Activated T-helper 17 cell treated with anti-CD3 and anti-CD28 coated beads, Interleukin-2, amount 50 U/mL, for 72 hours (primary cell): ENCODE measurements around the gene CEACAM4. TPM values are rescaled to one million over a fixed set of nuclear protein-coding genes. Genes with fewer than 3 reads are reported as not detected.

ENCODE experiments used
- ATAC-seq: fragments of 150-1000 bp; cut with Tn5 transposase; replicated peaks from 2 replicates; pipeline ENCODE4 v1.10.0; 2021; ENCODE audit warnings: mild to moderate bottlenecking, moderate library complexity
- H3K27ac Mint-ChIP-seq: one replicate; pipeline ENCODE4 v1.8.0; 2022; ENCODE audit warnings: mixed read lengths
- H3K27me3 Mint-ChIP-seq: one replicate; pipeline ENCODE4 v1.8.0; 2022; ENCODE audit warnings: mixed read lengths
- H3K36me3 Mint-ChIP-seq: one replicate; pipeline ENCODE4 v1.8.0; 2022; ENCODE audit warnings: low read depth, mild to moderate bottlenecking, mixed read lengths
- H3K4me1 Mint-ChIP-seq: one replicate; pipeline ENCODE4 v1.8.0; 2022; ENCODE audit warnings: mixed read lengths
- H3K4me3 Mint-ChIP-seq: one replicate; pipeline ENCODE4 v1.8.0; 2022; ENCODE audit warnings: mild to moderate bottlenecking, mixed read lengths
- H3K9me3 Mint-ChIP-seq: one replicate; pipeline ENCODE4 v1.8.0; 2022; ENCODE audit warnings: mixed read lengths
- total RNA-seq, 2 donors: library from RNA; stranded (reverse); gene quantifications; one replicate each; pipeline ENCODE4 v1.2.3, GENCODE V29; 2022

Gene CEACAM4
- total RNA-seq, 2 donors from 2014 or later = not detected

DNA sequence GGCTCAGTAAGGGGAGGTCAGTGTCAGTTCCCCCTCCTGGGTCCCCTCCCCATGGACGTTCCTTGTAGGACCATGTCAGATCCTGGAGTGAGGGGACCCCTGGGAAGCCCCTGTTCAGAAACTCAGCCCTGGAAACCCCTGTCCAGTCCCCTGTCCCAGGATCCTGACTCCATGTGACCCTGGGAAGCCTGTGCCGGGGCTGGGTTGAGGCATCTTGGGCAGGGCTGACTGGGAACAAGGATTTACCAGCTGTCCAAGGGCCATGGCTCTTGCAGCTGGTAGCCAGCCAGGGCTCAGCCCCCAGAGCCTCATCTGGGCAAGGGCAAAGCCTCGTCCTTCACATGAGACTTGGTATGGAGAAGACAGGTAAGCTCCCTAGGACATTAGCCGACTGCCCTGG lies 25.1 kb downstream of the CEACAM4 start:
- H3K27me3 Mint-ChIP-seq = no peaks in the 10 kb centered on the region
- H3K9me3 Mint-ChIP-seq = no peaks in the 10 kb centered on the region
- peaks cover 5% of the 10 kb centered on the region for H3K4me1 Mint-ChIP-seq
- no peak overlapping the region for H3K4me3 Mint-ChIP-seq
- no peaks in the 10 kb centered on the region for H3K36me3 Mint-ChIP-seq
- no peak overlapping the region for H3K27ac Mint-ChIP-seq
- ATAC-seq = no peak

DNA sequence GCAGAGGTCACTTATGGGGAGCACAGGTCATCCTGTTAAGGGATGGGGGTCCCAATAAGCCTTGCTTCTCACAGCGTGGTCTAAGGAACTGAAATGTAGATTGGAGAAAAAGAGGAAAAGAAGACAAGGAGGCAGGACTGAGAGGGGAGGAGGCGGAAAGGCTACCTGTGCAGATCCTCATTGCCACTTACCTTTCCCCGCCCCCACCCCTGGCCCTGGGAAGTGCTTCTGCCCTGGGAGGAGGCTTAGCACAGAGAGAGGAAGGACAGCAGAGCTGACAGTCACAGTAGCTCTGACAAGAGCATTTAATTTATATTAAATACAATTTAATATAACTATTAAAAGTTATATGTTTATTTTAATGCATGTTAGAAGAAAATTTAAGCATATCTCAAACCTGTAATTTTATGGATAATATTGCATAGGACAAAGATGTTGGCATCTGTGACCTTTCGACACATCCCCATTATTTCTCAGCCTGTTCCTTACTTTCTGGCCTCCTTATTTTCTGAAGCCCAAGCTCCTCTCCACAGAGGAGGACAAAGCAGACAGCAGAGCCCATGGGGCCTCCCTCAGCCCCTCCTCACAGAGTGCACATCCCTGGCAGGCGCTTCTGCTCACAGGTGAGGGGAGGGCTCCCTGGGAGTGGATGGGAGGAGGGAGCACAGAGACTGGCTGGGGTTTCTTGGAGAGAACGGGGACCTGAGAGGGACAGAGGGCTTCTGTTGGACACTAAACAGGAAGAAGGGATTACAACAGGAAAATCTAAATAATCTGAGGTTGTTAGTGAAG lies 27.5 kb downstream of the CEACAM4 start:
- Mint-ChIP-seq H3K27ac (no peak overlapping the region), H3K27me3 (no peaks in the 10 kb centered on the region), H3K4me1 (peaks cover 12% of the 10 kb centered on the region), H3K36me3 (no peaks in the 10 kb centered on the region), H3K4me3 (no peak overlapping the region), H3K9me3 (no peaks in the 10 kb centered on the region)
- no peak for ATAC-seq

DNA sequence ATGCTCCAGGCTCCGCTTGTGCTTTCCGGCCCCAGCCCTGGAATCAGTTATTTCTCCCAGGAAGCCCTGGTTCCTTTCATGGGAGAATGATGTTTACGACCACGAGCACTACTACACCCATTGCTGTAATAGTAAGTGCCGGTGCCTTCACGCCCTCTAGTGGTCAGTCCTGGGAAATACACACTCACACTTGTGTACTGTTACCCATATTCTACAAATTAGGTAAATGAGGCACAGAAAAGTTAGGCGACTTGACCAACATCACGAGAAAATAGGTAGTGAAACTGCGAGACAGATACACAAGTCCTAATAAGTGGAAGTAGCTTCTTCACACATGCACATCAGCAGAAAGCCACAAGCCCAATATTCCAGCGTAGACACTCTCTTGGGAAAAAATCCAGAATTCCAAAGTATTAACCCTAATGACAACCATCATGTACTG lies 29.3 kb downstream of the CEACAM4 start:
- H3K4me3 Mint-ChIP-seq = peak overlapping the region; percentile 24

DNA sequence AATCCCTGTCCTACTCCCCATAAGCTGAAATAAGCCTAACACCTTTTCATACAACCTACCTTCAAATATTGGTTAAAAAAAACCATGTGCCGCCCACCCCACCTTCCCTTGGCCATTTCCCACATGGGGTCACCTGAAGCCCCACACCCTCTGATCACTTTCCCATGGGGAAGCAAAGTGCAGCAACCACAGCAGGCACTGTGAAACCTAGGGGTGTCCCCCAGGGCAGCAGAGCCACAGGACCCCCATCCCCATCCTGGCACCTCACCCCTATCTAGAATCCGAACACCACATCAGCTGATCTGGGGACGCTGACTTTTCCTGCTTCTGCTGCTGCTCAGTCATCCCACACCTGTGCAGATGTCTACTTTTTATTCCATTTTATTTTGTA lies 31.0 kb downstream of the CEACAM4 start:
- H3K4me3 Mint-ChIP-seq = no peak overlapping the region
- H3K36me3 Mint-ChIP-seq = no peaks in the 10 kb centered on the region
- H3K27ac Mint-ChIP-seq = no peak overlapping the region
- peaks cover 12% of the 10 kb centered on the region for H3K4me1 Mint-ChIP-seq
- no peaks in the 10 kb centered on the region for H3K27me3 Mint-ChIP-seq
- ATAC-seq = no peak
- no peaks in the 10 kb centered on the region for H3K9me3 Mint-ChIP-seq

More for the DNA sequence above, 29.3 kb downstream of the CEACAM4 start:
- no peaks in the 10 kb centered on the region for H3K36me3 Mint-ChIP-seq
- H3K9me3 Mint-ChIP-seq = no peaks in the 10 kb centered on the region
- no peaks in the 10 kb centered on the region for H3K27me3 Mint-ChIP-seq
- peak; percentile 85 for ATAC-seq
- H3K4me1 Mint-ChIP-seq = peaks cover 12% of the 10 kb centered on the region
- H3K27ac Mint-ChIP-seq = no peak overlapping the region

DNA sequence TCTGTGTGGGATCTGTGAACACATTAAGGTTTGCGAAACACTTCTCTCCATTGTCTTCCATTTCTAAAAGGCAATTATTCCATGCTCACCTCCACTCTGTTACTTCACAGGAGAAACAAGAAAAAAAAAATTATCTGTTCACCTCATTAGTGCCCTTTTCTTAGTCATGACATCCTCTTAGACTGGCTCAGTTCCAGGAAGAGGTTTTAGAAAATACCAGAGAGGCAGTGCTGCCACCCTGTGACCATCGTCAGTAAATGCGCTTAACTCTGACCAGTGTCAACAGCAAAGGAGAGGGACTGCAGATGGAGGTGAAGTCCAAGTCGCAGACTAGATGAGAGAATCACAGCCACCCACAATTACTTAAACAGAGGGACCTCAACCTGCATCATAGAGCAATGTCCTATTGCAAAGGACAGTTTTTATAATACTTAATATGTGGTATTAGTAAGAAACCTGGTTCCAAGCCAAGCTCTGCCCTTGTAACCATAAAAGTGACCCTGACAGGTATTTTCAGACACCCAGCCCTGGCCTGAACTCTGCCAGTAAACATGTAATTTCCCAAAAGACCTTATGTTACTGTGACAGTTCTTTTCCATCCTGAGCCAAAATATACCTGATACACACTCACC lies 31.5 kb downstream of the CEACAM4 start:
- H3K27me3 Mint-ChIP-seq = no peaks in the 10 kb centered on the region
- peaks cover 12% of the 10 kb centered on the region for H3K4me1 Mint-ChIP-seq
- no peak overlapping the region for H3K4me3 Mint-ChIP-seq
- no peaks in the 10 kb centered on the region for H3K9me3 Mint-ChIP-seq
- H3K36me3 Mint-ChIP-seq = no peaks in the 10 kb centered on the region
- ATAC-seq = peak; percentile 93
- no peak overlapping the region for H3K27ac Mint-ChIP-seq

DNA sequence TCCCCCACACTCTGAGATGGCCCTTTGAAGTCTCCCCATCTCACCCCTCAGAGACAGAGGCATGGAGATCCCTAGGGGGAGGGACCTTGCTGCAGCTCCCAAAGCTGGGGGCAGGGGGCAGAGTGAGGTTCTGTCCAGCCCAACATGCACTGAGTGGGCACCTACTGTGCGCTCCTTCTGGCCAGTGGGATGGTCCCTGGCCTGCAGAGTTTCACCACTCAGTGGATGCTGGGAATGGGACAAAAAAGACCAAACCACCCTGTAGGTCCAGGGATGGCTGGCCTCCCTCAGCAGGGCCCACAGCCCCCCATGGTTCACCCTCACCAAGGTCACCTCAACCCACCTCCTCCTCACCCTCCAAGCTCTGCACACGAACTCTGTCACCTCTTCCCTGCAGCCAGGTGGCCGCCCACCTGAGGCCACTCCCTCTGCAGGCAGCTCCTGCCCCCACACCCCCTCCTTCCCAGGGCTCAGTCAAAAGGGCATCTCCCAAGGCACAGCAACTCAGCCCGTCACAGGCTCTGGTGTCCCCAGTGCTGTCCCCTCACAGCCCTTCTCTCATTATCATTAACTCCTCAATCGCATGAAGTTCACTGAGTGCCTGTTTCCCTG lies 34.8 kb downstream of the CEACAM4 start:
- H3K27ac Mint-ChIP-seq = no peak overlapping the region
- no peak for ATAC-seq
- no peaks in the 10 kb centered on the region for H3K9me3 Mint-ChIP-seq
- H3K36me3 Mint-ChIP-seq = peaks cover 3% of the 10 kb centered on the region
- no peaks in the 10 kb centered on the region for H3K27me3 Mint-ChIP-seq
- no peak overlapping the region for H3K4me3 Mint-ChIP-seq
- H3K4me1 Mint-ChIP-seq = peaks cover 13% of the 10 kb centered on the region

DNA sequence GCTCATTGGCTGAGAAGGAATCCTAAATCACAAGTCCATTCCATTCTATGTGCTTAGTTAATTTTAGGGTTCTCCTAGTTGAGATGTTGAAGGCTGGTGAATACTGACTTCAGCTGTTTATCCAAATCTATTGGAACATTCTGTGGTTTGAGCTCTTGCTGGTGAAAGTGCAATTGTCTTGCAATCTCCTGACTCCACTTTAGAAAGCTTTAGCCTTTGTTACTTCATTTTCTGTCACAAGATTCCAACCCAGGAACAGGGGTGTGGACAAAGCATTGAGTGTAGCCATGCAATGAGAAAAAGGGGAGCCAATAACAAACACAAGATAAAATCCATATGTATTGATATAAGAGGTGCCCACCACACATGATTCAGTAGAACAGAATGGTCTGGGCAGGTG lies 35.9 kb downstream of the CEACAM4 start:
- Mint-ChIP-seq H3K36me3 (peaks cover 11% of the 10 kb centered on the region), H3K27me3 (no peaks in the 10 kb centered on the region), H3K4me1 (peaks cover 13% of the 10 kb centered on the region), H3K9me3 (no peaks in the 10 kb centered on the region), H3K4me3 (no peak overlapping the region), H3K27ac (no peak overlapping the region)
- no peak for ATAC-seq

DNA sequence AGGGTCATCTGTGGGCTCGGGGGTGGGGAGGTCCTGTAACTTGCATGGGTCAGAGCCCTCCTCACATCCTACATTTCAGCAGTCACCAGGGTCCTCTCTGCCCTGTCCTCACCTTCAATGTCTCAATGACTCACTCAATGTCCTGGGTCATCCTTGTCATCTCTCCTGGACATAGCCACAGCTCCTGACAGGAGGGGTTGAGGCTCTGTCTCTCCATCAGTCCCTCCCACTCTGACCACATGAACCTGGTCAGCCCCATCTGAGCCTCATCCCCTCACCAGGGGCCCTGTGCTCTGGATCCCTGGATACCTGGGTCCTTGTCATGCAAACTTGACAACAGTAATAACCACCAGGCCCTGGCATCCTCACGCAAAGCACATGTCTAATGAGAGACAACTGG lies 37.5 kb downstream of the CEACAM4 start:
- Mint-ChIP-seq H3K27me3 (no peaks in the 10 kb centered on the region), H3K27ac (peak overlapping the region; percentile 10), H3K36me3 (peaks cover 27% of the 10 kb centered on the region), H3K9me3 (no peaks in the 10 kb centered on the region), H3K4me1 (peaks cover 5% of the 10 kb centered on the region), H3K4me3 (no peak overlapping the region)
- ATAC-seq = no peak

DNA sequence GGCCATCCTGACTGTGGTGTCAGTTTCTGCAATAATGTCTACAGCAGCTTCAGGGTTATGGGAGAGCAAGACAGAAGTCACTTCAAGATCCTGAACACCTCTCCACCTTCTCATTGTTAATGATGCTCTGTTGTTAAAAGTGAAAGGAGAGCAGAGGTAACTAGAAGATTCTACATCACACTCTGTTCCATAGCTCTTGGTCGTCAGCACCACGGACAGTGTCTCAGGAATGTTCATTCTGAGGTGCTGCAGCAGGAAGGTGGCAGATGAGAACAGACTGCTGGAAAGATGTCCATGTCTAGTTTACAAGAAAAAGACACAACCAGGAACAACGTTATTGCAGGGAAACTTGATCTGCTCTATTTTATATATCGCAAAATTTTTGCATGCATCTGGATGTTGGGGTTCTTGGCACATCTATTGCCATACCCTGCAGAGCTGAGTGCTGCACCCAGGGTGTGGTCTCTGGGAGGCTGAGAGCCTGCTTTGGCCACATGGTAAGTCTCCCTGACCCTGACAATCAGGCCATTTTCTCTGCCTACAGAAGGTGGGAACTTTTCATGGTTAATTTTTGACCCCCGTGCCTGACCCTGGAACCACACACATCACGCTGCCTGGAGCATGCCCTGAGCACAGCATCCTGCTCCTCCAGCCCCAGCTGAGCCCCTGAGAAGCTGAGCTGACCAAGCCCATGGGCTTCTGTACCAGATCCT lies 38.2 kb downstream of the CEACAM4 start:
- Mint-ChIP-seq H3K4me3 (no peak overlapping the region), H3K36me3 (peaks cover 34% of the 10 kb centered on the region), H3K27me3 (no peaks in the 10 kb centered on the region), H3K27ac (peak overlapping the region; percentile 34), H3K9me3 (no peaks in the 10 kb centered on the region), H3K4me1 (peaks cover 5% of the 10 kb centered on the region)
- ATAC-seq = no peak

DNA sequence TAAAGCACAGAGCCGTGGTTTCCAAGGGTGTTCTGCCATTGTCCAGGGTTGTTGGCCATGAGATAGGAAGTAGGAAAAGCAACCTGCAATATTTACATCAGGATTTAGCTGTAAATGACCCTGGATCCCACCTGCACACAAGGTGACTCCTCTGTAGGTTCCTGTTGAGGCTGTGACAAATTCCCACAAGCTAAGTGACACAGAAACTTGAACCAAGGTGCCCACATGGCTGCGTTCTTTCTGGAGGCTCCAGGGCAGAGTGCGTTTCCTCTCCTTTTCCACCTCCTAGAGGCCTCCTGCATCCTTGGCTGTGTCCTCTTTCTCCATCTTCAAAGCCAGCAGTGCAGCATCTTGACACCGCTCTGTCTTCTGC lies 39.0 kb downstream of the CEACAM4 start:
- Mint-ChIP-seq H3K4me1 (peaks cover 5% of the 10 kb centered on the region), H3K4me3 (no peak overlapping the region), H3K27ac (peak overlapping the region; percentile 34), H3K36me3 (peaks cover 42% of the 10 kb centered on the region), H3K9me3 (no peaks in the 10 kb centered on the region), H3K27me3 (no peaks in the 10 kb centered on the region)
- no peak for ATAC-seq

DNA sequence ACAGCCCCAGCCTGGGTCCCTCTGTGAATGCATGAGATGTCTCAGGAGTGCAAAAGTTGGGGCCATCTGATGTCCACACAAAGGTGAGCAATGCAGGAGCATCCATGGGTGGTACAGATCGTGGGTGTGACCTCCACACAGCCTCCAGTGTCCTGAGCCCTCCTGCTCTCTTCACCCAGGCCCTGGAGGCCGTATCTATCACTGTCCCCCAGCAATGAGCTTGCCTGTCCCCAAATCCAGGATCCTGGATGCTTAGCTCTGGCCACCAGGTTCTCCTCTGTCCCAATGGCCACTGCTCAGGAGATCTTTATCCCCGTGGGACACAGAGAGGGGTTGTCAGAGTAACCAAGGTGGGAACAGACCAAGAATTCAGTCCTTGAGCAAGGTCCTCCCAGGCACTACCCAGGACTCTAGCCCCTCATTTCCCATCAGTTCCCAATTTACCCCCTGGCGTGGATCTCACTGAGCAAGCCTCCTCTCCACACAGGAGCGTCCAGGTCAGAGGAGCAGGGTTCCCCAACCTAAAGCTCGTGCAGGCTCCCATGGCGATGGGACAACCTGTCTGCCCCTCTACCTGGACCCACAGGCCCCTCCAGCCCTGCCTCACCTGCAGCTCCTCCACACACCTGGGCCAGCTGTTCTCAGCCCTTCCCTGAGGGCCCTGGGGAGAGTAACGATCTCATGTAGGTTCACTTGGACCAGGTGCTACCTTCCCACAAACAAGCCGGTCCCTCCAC lies 39.6 kb downstream of the CEACAM4 start:
- Mint-ChIP-seq H3K27ac (no peak overlapping the region), H3K27me3 (no peaks in the 10 kb centered on the region)

DNA sequence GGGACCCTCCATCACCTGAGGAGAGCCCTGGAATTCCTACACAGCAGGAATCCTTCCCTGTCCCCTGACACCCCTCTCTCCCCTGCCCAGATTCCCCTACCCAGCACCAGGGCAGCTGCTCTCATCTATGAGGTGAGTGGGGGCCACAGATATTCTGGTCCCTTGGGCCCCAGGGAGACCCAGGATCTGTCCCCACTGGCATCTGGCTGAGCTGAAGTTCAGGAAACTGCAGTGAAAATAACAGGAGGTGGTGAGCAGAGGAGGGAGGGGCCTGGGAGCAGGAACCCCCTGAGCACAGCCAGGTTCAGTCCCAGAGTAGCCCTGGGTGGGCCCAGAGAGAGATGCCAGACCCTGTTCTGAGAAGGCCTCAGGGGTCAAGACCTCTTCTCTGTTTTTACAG lies 40.8 kb downstream of the CEACAM4 start:
- Mint-ChIP-seq H3K27ac (no peak overlapping the region), H3K9me3 (peaks cover 3% of the 10 kb centered on the region), H3K27me3 (no peaks in the 10 kb centered on the region), H3K4me3 (no peak overlapping the region), H3K4me1 (peaks cover 5% of the 10 kb centered on the region), H3K36me3 (peaks cover 60% of the 10 kb centered on the region)
- ATAC-seq = no peak

More for the DNA sequence above, 39.6 kb downstream of the CEACAM4 start:
- ATAC-seq = no peak
- Mint-ChIP-seq H3K36me3 (peaks cover 48% of the 10 kb centered on the region), H3K9me3 (no peaks in the 10 kb centered on the region), H3K4me3 (no peak overlapping the region), H3K4me1 (peaks cover 5% of the 10 kb centered on the region)

DNA sequence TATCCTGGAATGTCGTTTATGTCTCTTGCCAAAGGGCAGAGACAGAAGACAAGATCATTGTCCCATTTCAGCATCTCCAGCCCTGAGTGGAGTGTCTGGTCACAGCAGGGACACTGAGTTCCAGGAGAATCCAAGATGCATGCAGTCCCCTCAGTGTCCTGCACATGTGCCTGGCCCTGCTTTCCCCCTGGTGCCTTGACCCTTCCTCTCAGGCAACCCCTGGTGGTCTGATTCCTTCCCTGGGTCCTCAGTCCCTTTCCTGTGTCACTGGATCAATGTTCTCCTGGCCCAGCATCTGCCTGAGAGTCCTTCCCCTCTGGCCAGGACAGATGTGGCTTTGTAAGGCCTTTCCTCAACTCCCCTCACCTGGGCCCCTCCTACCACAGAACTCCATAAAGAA lies 41.9 kb downstream of the CEACAM4 start:
- no peaks in the 10 kb centered on the region for H3K27me3 Mint-ChIP-seq
- no peak for ATAC-seq
- H3K36me3 Mint-ChIP-seq = peaks cover 71% of the 10 kb centered on the region
- H3K4me1 Mint-ChIP-seq = peaks cover 5% of the 10 kb centered on the region
- no peak overlapping the region for H3K27ac Mint-ChIP-seq
- H3K9me3 Mint-ChIP-seq = peaks cover 3% of the 10 kb centered on the region
- H3K4me3 Mint-ChIP-seq = no peak overlapping the region

DNA sequence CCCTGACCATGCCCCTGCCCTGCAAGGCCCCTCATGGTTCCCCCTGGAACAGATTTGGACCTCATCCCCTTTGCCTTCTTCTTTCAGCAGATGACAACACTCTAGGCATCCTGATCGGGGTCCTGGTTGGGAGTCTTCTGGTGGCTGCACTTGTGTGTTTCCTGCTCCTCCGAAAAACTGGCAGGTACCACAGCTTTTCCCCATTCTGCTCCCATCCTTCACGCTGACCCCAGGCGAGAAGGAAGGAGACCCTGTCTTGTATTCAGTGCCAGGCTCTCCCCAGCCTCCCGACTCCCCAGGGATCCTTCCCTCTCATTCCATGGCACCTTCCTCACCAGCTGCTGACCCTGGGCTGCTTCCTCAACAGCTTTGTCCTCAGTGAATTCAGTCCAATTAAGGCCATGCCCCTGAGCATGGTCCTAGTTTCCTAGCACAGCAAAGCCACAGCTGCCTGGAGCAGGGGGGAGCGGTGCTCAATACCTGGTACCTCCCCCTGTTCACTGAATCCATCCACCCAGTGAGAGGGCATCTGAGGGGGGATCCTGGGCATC lies 42.5 kb downstream of the CEACAM4 start:
- ATAC-seq = no peak
- peaks cover 5% of the 10 kb centered on the region for H3K4me1 Mint-ChIP-seq
- no peaks in the 10 kb centered on the region for H3K27me3 Mint-ChIP-seq
- H3K27ac Mint-ChIP-seq = no peak overlapping the region
- no peak overlapping the region for H3K4me3 Mint-ChIP-seq
- peaks cover 77% of the 10 kb centered on the region for H3K36me3 Mint-ChIP-seq
- H3K9me3 Mint-ChIP-seq = peaks cover 3% of the 10 kb centered on the region
